ENCODE results near the gene IGSF21. TPM values are rescaled to one million over a fixed set of nuclear protein-coding genes. Genes with fewer than 3 reads are reported as not detected.

IGSF21 gene
- total and polyA plus RNA-seq, 10 of the 15 experiments (the other 5 are each of a cell fraction or from before 2014, with no cell fraction given) = 0.03 to 0.49 TPM; not detected in 8

GRCh38 chr1:18132022-18132710 lies 24.6 kb downstream of the IGSF21 start:
- H3K79me2 ChIP-seq (ENCODE audit: control insufficient read depth, insufficient read depth, low read length) = no peaks in the 10 kb centered on the region
- H3K27ac ChIP-seq (ENCODE audit: control insufficient read depth, insufficient read depth) = no peak overlapping the region
- no peak overlapping the region for H3K4me2 ChIP-seq (ENCODE audit: control insufficient read depth, insufficient read depth)
- no peaks in the 10 kb centered on the region; a peak in 1 of 4 replicates for H3K27me3 ChIP-seq (replicated peaks in 1 of 2; ENCODE audit: control insufficient read depth in 2 of 2, insufficient read depth in 2 of 2, low read length in 1 of 2)
- H2AFZ ChIP-seq (ENCODE audit: control insufficient read depth, low read depth, low read length) = no peak overlapping the region
- CTCF ChIA-PET = no interaction called here
- no peak for ATAC-seq
- H3K9me3 ChIP-seq (replicated peaks; ENCODE audit: control insufficient read depth, insufficient read depth, low read length) = no peaks in the 10 kb centered on the region
- SMC1A ChIA-PET (ENCODE audit: uncharacterized antibody, unreplicated experiment) = no interaction called here
- FAIRE-seq = no peak
- POLR2A ChIA-PET = no interaction called here
- RAD21 ChIA-PET (ENCODE audit: unreplicated experiment) = no interaction called here
- in situ Hi-C loops (cut with MboI) (no loop called here), intact Hi-C loops (cut with micrococcal nuclease; ENCODE audit: unreplicated experiment) (no loop called here)
- TF ChIP-seq NR2C2 (IDR thresholded peaks at IDR 0.05; ENCODE audit: borderline replicate concordance, control insufficient read depth, insufficient read length, low read depth) = peak; percentile 59
- no peak for TF ChIP-seq BRCA1 (IDR thresholded peaks at IDR 0.05; ENCODE audit: low read depth, low read length)
- no peak for TF ChIP-seq HDAC6 (IDR thresholded peaks at IDR 0.05; ENCODE audit: unreplicated experiment)
- no peak for TF ChIP-seq BMI1 (IDR thresholded peaks at IDR 0.05; ENCODE audit: borderline replicate concordance)
- no peak for TF ChIP-seq SKIL (IDR thresholded peaks at IDR 0.05; ENCODE audit: low read depth, poor library complexity, severe bottlenecking)
- TF ChIP-seq, protein P1, sequence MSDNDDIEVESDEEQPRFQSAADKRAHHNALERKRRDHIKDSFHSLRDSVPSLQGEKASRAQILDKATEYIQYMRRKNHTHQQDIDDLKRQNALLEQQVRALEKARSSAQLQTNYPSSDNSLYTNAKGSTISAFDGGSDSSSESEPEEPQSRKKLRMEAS (IDR thresholded peaks at IDR 0.05; ENCODE audit: low read depth, low read length) = no peak
- TF ChIP-seq NR2F1 (conservative IDR thresholded peaks at IDR 0.05) = 0 out of 2 replicates have a peak, but pooled peaks have one; percentile 37
- no peak for TF ChIP-seq STAT3 (IDR thresholded peaks at IDR 0.05; ENCODE audit: low read depth, low read length)
- TF ChIP-seq ZBTB11 (CRISPR knock-in tag; IDR thresholded peaks at IDR 0.05) = no peak
- TF ChIP-seq IRF3 (IDR thresholded peaks at IDR 0.05) = no peak
- TF ChIP-seq NR2C1 (IDR thresholded peaks at IDR 0.05) = peak; percentile 63
- no peak for TF ChIP-seq BACH1 (IDR thresholded peaks at IDR 0.05; ENCODE audit: borderline replicate concordance)
- TF ChIP-seq ZNF207 (IDR thresholded peaks at IDR 0.05; ENCODE audit: borderline replicate concordance) = no peak
- H3K4me1 ChIP-seq (ENCODE audit: control insufficient read depth, insufficient read depth, low read length) = no peaks in the 10 kb centered on the region
- no peaks in the 10 kb centered on the region for H3K36me3 ChIP-seq (ENCODE audit: control insufficient read depth in 2 of 2, insufficient read depth in 2 of 2, low read length in 1 of 2)
- 20% methylated on average over 2 of the region's 2 CpGs for WGBS (ENCODE audit: insufficient coverage, insufficient replicate concordance, low lambda C conversion rate, missing lambda C conversion rate)
- no peak overlapping the region for H3K4me3 ChIP-seq
- no peak for DNase-seq (ENCODE audit: low read depth, low spot score)
- H3K9ac ChIP-seq (ENCODE audit: control insufficient read depth, insufficient read depth, low read length) = no peak overlapping the region
- no peaks in the 10 kb centered on the region for H4K20me1 ChIP-seq (ENCODE audit: control insufficient read depth, insufficient read depth)
- BruUV-seq (replicated peaks) = no TSS peak

All from GM12878 (cell line).